RKO (cell line): ENCODE results near the gene CYP39A1.
"Not testable (repeated sequence)": the region's sequence is repeated elsewhere in the genome, so short reads cannot be mapped to it uniquely, and the experiment has no call there.

Experiments
- DNase-seq: peaks from one replicate; pipeline ENCODE4 v3.0.0-alpha.2; 2016; ENCODE audit warnings: low spot score

CYP39A1 gene

DNA sequence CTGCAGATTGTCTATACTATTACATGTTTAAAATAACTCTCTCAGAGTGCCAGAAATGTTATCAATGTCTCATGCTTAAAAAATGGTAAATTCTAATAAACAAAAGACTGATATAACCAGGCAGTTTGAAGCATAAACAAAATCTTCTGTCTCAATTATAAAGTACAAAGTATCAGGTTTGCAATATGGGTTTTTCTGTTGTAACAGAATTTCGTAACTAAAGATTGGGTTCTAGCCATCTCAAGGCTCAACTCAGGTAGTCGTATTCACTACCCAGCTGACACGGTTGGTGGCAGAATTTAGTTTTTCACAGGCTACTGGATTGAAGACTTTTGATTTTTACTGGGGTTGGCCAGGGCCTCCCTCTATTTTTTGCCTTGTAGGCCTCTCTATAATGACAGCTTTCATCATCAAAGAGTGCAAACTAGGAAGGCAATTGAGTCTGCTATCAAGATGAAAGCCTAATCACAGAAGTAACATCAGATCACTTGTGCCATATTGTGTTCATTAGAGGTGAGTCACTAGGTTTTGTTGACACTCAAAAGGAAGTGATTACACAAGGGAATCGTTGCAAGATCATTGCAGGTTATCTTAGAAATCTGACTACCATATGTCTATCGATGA, 3.6 kb downstream of the CYP39A1 start:
- DNase-seq: peak; percentile 28

DNA sequence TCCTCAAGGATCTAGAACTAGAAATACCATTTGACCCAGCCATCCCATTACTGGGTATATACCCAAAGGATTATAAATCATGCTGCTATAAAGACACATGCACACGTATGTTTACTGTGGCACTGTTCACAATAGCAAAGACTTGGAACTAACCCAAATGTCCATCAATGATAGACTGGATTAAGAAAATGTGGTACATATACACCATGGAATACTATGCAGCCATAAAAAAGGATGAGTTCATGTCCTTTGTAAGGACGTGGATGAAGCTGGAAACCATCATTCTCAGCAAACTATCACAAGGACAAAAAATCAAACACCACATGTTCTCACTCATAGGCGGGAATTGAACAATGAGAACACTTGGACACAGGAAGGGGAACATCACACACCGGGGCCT, 4.5 kb downstream of the CYP39A1 start:
- not testable (repeated sequence) for DNase-seq

DNA sequence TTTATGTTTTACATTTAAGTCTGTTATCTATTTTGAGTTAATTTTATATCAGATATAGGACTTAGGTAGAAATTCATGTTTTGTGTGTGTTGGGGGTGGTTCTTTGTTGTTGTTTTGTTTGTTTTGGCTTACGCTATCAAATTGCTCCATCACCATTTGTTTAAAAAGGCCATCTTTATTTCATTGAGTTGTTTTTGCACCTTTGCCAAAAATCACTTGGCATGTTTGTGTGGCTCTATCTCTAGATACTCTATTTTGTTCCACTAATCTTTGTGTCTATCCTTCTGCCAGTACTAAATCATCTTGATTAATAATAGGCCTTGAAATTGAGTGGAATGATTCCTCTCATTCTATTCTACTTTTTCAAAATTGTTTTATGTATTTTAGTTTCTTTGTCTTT, 7.4 kb downstream of the CYP39A1 start:
- DNase-seq: no peak

DNA sequence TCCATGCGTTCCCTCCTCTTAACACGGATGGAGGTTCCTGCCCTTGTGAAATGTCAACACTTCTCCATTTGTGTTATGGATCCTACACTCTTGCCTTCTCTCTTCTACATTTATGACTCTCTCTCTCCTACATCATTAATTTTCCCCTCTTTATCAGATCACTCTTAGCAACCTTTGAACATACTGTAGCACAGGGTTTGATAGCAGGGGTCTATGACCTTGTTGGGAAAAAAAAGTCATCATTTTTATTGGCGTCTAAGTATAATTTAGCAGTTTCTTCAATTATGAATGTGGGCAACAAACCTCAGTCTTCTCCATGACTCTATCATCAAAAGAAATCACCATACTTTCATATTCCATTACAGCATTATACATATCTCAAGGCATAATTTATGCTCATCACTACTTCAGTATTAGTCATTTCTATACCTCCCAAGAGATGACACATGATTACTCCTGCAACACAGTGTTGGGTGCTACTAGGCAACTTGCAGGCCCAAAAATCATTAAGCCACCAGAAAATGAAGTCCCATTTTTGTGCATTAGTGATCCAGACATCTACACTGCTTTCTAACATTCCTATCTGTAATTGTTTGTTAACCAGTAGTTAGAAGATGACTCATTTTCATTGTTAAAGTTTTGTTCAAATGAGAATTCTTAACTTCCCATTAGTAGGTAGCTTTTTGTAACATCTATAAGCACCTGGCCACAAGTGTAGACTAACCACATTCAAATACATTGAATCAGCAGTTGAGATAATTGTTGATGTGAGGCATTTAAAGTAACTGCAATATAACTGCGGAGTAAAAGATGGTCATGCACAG, 9.5 kb downstream of the CYP39A1 start:
- DNase-seq: peak; percentile 57

DNA sequence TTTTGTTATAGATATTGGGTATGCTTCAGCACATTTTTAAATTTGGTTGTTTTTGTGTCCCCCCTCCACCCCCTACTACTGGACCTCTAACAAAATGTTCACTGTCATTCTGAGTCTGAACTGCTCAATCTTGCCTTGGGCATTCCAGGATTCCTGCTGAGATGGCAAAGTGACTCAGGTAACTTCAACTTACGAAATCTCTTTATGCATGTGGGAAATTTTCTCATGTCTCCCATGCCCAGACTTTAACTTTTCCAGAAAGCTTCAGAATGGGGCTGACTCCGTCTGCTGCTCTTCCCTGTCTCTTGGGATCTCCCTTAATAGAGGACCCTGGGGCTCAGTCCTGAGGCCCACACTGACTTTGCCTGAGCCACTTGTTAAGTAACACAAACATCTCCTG, 14.0 kb downstream of the CYP39A1 start:
- no peak for DNase-seq

DNA sequence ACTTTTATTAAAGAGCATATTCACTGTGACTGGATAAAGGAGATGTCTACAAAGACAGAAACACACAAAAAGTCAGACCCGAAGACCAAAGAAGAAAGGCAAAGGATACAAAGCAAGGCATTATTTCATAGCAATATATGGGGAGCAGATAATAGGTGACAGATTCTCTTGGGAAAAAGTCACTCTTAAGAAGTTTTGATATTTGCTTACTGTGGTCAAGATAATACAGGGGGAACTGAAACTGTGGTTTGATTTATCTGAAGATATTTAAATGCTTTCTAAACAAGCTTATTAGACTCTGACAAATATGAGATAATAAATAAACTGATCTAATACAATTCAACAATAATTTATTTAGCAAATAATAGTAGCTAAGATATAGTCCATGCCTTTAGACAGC, 14.7 kb downstream of the CYP39A1 start:
- no peak for DNase-seq

DNA sequence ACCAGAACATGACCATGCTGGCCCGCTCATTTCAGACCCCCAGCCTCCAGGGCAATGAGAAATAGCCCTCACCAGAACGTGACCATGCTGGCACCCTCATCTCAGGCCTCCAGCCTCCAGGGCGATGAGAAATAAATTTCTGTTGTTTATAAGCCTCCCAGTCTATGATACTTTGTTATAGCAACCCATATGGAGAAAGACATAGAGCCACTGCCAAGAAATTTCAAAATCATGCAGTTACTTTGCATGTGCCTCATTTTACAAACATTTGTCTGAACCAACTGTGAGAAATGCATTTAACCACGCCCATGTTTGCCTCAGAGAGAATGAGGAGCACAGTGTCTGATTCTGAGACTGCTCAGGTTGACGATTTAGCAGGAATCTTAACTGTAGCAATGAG, 15.5 kb downstream of the CYP39A1 start:
- no peak for DNase-seq

DNA sequence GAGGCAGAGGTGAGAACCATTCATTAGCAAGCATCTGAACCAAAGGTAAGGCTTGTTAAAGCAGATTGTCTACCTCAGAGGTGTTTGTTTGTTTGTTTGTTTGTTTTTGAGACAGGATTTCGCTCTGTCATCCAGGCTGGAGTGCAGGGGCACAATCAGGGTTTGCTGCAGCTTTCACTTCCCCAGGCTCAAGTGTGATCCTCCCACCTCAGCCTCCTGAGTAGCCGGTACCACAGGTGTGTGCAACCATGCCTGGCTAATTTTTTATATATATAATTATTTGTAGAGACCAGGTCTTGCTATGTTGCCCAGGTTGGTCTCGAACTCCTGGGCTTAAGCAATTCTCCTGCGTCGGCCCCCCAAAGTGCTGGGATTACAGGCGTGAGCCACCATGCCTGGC, 17.2 kb downstream of the CYP39A1 start:
- DNase-seq: no peak

DNA sequence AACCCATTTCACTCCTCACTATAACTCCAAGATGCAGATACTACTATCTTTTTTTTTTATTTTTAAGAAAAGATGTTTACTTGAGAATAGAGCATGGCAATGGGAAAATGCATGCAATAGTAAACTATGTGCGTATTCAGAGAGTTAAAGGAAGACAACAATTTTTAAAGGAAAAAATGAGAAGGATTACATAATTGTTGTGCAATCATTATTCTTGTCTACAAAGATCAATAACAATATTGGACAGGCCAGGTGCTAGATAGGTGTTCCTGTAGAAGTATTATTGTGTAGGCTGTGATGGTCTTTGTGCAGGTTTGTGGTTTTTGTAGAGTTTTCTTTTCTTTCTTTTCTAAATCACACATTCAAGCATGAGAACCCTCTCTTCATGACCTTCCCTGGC, 20.6 kb downstream of the CYP39A1 start:
- DNase-seq: no peak

DNA sequence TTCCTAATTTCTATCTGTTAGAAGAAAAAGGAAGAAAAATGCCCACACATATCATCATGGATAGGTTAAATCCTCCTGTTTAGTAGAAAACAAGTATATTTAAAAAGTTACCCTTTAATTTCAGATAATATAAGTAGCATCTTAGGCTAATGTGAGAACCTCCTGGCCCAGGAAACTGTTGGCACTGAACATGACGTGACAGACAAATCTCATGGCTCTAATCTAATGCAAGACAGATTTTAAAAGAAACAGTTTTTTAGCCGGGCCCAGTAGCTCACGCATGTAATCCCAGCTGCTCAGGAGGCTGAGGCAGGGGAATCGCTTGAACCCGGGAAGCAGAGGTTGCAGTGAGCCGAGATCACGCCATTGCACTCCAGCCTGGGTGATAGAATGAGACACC, 22.9 kb downstream of the CYP39A1 start:
- no peak for DNase-seq

DNA sequence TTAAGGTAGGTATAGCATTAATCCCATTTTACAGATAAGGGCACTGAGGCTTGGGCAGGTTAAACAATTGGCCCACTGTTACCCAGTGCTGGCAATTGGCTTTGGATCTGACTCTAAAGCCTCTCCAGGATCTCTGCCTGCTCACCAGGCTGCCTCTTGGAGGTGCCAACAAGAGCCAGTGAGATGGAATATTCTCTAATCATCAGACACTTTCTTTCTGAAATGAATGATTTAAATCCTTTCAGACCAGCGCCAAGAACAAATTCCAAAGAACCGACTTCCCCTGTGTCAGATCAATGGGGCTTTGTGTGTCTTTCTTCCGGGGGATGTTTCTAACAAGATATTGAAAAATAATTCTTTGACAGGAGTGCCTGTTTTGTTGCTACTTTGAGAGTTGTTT, 23.6 kb downstream of the CYP39A1 start:
- no peak for DNase-seq

DNA sequence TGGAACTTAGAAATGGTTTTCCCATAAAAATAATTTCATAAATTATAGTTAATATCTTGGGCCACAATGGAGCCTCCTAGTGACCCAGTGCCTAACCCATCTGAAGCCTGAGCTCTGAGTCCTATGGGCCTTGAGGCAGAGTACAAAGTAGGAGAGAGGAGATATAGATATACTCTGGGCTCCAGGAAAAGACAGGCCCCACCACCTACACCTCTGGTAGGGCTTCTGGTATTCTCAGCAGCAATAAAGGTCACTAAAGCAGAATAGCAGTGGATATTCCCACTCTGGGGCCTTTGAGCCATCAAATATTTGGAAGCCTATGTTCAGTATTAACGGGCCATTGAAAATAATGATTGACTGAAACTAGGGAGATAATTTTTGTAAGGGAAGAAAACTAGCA, 24.1 kb downstream of the CYP39A1 start:
- DNase-seq: no peak

DNA sequence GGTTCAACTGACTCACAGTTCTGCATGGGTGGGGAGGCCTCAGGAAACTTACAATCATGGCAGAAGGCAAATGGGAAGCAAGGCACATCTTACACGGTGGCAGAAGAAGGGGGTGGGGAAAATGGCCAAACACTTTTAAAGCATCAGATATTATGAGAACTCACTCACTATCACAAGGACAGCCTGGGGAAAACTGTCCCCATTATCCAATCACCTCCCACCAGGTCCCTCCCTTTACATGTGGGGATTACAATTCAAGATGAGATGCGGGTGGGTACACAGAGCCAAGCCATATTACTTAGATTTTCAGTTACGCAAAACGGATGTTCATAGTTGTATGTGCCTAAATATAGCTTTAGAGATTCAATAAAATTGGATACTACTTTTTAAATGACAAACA, 25.6 kb downstream of the CYP39A1 start:
- DNase-seq: no peak

DNA sequence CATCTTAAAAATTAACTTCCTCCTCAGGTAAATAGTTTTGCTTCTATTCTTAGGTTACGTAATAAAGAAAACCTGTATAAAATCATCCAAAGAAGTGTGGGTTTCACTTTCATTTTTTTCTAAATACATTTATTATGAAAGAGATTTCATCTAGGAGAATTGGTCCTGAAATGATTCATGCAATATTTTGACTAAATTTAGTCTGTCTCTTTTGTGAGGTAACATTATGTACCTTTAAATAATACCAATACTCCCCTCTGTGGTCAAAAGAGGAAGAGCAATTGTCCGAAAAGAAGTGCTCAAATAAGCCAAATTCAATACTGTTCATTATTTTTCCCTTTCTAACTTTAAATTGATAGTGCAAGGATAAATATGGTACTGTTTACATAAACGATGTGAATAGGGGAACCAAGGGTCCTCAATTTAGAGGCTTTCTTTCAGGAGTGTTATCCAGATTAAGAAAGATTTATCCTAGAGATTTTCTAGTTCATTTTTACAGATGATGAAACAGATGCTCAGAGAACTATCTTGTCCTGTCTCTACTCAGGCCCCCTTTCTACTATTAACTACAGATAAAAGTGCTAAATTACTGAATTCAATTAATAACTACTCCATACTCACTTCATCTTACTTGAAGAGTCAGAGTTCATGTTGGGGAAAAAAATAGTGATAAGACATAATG, 26.2 kb downstream of the CYP39A1 start:
- peak; percentile 53 for DNase-seq

DNA sequence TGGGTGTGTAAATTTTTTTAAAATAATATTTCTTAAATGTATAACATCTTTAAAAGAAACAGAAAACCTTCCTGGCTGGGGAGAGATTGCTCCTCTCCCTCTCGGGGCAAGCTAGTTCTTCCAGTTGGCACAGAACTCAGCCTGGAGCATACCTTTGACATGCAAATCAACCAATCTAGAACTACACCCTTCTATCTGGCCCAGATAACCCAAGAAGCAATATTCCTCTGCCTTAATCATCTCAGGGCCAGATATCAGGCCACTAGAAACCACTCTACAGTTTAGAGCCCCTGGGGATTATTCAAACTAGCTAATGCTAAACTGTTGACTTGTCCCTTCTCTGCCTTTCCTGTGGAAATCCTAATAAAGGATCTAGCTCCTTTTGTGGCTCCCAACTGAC, 33.9 kb downstream of the CYP39A1 start:
- no peak for DNase-seq

DNA sequence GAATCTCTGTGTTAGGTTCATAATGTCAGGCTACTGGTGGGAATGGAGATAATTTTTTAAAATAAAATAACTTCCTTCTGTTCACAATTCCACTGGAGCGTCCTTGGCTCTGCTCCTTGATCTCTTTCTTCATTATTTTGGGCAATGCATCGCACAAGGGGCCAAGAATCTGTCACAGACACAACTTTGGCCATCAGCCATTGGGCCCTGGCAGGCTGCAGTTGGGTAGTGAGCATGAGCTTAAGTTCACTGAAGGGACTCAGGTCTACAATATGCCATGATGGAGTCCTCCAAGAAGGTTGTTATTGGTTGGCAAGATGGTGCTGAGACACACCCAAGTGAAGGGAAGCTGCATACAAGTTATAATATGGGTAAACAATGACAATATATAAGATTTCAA, 40.0 kb downstream of the CYP39A1 start:
- DNase-seq: no peak

DNA sequence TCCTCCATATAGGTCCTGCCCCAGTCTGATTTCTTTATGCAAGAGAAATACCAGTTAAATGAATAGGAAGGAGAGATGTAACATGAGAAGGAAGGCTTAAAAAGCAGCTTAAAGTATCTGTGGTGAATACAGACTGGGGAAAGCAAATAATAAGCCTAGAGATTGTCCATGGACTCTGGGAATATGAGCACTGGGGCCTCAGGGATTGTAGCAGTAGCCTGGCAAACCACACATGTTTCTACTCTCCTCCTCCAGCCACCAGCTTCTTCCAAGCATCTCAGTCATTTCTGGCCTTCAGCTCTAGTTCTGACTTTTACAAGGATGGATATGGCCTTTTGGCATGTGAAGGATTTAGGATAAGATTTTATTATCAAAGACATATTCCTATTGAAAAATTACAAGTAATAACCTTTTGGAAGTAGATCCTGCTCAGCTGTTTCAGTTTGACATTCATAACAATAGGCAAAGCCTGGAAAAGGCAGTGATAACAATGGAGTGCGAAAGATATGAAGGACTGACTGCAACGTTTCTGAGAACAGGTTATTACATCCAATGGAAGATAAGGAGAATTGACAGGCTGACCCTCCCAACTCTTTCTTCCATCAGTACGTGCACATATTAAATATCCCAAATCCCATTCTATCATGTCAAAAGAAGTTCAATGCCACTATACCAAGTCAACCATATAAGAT, 41.6 kb downstream of the CYP39A1 start:
- no peak for DNase-seq

DNA sequence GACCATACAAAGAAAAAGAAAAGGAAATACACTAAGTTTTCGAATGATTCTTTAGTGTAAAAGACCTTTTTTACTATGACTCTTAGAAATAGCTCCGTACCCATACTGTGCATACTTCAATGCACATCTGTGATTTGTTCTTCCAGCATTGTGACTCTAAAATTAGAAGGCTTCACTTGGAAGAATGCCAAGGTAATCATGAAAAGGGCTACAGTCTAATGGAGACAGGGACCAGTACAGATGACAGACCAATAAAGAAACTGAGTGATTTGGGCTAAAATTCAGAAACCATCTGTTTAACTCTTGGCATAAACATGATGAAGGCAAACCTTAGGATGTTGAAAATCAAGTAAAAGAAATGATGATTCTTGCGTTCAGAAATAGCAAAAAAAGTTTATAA, 46.3 kb downstream of the CYP39A1 start:
- no peak for DNase-seq

DNA sequence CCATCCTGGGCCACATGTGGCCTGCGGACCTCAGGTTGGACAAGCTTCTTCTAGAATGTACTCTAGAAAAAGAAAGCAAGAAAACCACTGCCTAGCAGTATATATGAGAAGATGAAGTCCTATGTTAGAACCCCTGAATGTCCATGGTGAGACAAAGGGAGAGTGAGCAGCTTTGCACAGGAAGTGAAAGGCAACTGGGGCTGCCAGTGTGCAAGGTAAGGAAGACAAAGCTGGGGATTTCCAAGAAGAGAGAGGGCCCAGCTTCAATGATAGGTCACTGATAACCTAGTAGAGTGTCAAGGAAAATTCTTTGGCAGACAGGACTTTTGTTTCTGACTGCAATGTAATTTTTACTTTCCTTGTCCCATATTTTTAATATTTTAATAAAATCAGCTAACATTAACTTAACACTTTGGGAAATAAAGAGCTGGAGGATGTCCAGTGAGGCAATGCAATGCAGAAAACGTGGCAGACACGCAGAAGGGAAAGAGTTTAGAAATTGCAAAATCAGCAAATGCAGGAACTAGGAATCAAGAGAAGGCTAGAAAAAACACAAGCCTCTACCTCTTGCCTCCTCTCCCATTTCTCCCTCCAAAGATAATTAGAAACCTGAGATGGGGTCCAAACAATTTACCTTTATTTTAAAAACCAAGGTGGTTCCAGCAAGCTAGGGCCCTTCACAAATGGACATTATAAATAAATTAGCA, 47.4 kb downstream of the CYP39A1 start:
- no peak for DNase-seq

DNA sequence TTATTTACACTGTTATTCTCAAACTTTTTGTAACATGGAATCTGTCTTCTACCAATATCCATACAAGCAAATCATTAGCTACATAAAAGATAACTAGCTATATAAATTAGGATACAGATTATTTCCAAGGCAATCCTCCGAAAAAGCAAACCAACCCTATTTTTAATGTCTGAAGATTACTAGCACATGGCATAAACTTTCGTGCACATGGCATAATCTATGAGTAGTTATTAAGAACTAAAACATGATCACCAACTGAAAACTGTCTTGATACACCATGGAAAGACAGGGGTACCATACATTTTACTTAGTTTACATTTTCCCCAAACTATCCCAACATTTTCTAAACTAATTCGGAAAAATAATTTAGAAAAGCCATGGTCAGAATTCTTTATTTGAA, 54.4 kb downstream of the CYP39A1 start:
- DNase-seq: no peak

DNA sequence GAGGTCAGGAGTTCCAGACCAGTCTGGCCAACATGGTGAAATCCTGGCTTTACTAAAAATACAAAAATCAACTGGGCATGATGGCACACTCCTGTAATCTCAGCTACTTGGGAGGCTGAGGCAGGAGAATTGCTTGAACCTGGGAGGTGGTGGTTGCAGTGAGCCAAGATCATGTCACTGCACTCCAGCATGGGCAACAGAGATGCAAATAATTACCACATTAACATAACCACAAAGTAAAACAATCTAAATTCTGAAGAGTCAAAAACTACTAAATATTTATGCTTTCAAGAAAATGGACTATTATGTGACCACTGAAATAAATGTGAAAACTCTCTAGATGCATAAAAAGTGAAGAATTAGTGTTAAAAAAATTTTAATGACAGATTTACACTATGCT, 59.9 kb downstream of the CYP39A1 start:
- DNase-seq: no peak

DNA sequence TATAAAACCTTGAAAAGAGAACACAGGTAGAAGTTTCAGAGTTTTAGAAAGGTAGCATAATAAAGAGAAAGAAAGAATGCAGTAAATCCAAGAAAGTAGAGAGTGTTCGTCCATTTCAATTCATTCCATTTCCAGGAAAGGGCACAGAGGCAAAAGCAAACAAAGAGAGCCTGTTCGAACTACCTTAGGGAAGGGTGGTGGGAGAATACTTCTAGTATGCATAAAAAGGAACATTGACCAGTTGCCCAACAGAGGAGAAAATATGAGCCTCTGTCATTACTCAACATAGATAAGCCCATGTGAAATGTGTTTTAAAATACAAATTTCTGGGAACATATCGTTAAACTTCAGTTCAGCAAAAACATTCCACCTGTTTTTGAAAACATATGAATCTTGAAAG, 60.6 kb downstream of the CYP39A1 start:
- DNase-seq: no peak
